H1 (cell line): ENCODE measurements around the gene MYBPC1. TPM values are rescaled to one million over a fixed set of nuclear protein-coding genes. Genes with fewer than 3 reads are reported as not detected.

Source experiments
- ASH2L ChIP-seq: fragments of 200-600, 300-600 bp; sonication (generic); IDR thresholded peaks from one replicate; pipeline ENCODE4 v1.7.1; 2017; ENCODE audit warnings: low read length
- BRCA1 ChIP-seq: IDR thresholded peaks from 2 replicates; pipeline ENCODE4 v1.6.1; 2012; ENCODE audit warnings: low read depth, low read length, improper control_type of control experiment
- CBX8 ChIP-seq: fragments of 300-800, 300-1000 bp; sonication (generic); IDR thresholded peaks from 2 replicates; pipeline ENCODE4 v1.7.1; 2016; ENCODE audit warnings: low read depth, low read length, borderline replicate concordance
- CEBPB ChIP-seq: IDR thresholded peaks from 2 replicates; pipeline ENCODE4 v1.6.1; 2012; ENCODE audit warnings: low read depth, low read length
- CHD1 ChIP-seq: IDR thresholded peaks from 2 replicates; pipeline ENCODE4 v1.6.1; 2012; ENCODE audit warnings: low read depth, low read length, improper control_type of control experiment
- CHD7 ChIP-seq: fragments of 300-600 bp; sonication (generic); IDR thresholded peaks from 2 replicates; pipeline ENCODE4 v1.7.1; 2012; ENCODE audit warnings: low read length, moderate library complexity, mild to moderate bottlenecking, inconsistent platforms; ENCODE audit not compliant: insufficient replicate concordance
- CTBP2 ChIP-seq: IDR thresholded peaks from 2 replicates; pipeline ENCODE4 v1.7.0; 2011; ENCODE audit warnings: borderline replicate concordance, mild to moderate bottlenecking, moderate library complexity, mixed read lengths, low read length; ENCODE audit not compliant: insufficient read depth, insufficient read length
- JUN ChIP-seq: IDR thresholded peaks from 2 replicates; pipeline ENCODE4 v1.6.1; 2011; ENCODE audit warnings: low read depth, mild to moderate bottlenecking, improper control_type of control experiment, low read length
- POLR2A ChIP-seq, 2 experiments: IDR thresholded peaks; 1 replicate in 1 of 2; 2 replicates in 1 of 2; pipeline ENCODE4 v1.6.1; 2011; ENCODE audit warnings: low read depth in 2 of 2, low read length in 2 of 2, mild to moderate bottlenecking in 2 of 2; ENCODE audit errors: control extremely low read depth in 1 of 2
- SRF ChIP-seq: IDR thresholded peaks from 2 replicates; pipeline ENCODE4 v1.6.1; 2011; ENCODE audit warnings: mild to moderate bottlenecking, low read depth, low read length, moderate library complexity
- YY1 ChIP-seq: IDR thresholded peaks from 2 replicates; pipeline ENCODE4 v1.6.1; 2011; ENCODE audit warnings: low read depth, mild to moderate bottlenecking, low read length
- polyA plus RNA-seq, 7 experiments: library from polyadenylated mRNA; depleted of rRNA in 3 of 7; stranded (reverse) in 5 of 7; unstranded in 2 of 7; fragments of >200 nt in 5 of 7; fragments of 200-250 nt in 2 of 7; gene quantifications; 1 replicate in 5 of 7; 2 replicates in 1 of 7; 4 replicates in 1 of 7; pipeline versions ENCODE4 v1.2.1 to v1.2.3, GENCODE V29; 2011 to 2013; ENCODE audit warnings: missing spikeins in 2 of 7, mixed read lengths in 2 of 7
- total RNA-seq: library from RNA; stranded (reverse); fragmentation: NEBNext Ultra II Directional; extraction: Animal tissue kit (Norgen Biotek cat#: 25700); gene quantifications from 2 replicates; pipeline ENCODE4 v1.2.1, GENCODE V29; 2021

The MYBPC1 gene
- total and polyA plus RNA-seq, 2 of the 8 experiments (the other 6 are each of a cell fraction or from before 2014, with no cell fraction given) = not detected

GRCh38 chr12:101552277-101552676 is 42.5 kb upstream of the MYBPC1 start (continued):
- TF ChIP-seq CHD7 (no peak), POLR2A (IDR thresholded peaks at IDR 0.05; ENCODE audit: control extremely low read depth in 1 of 2, low read depth in 2 of 2, low read length in 2 of 2) (no peak), JUN (no peak), CEBPB (no peak), SRF (no peak), CHD1 (no peak), ASH2L (no peak), CTBP2 (no peak), BRCA1 (no peak), CBX8 (no peak), YY1 (no peak)
